GM21447 (cell line): ENCODE measurements around the gene BPIFB1.

Source experiments
- ATAC-seq: cut with Tn5 transposase; IDR thresholded peaks from one replicate; pipeline ENCODE4 v1.9.1; 2021; ENCODE audit not compliant: unreplicated experiment

The BPIFB1 gene

GRCh38 chr20:33322456-33322855, 39.4 kb downstream of the BPIFB1 start:
- ATAC-seq: no peak

- no peak for ATAC-seq
Observed at GRCh38 chr20:33323236-33323635, 40.2 kb downstream of the BPIFB1 start.

- no peak for ATAC-seq
Observed at GRCh38 chr20:33325350-33325749, 42.3 kb downstream of the BPIFB1 start.

GRCh38 chr20:33328157-33329137, 45.4 kb downstream of the BPIFB1 start:
- no peak for ATAC-seq

GRCh38 chr20:33332905-33333456, 50.0 kb downstream of the BPIFB1 start:
- ATAC-seq: no peak

- no peak for ATAC-seq
Observed at GRCh38 chr20:33333616-33334015, 50.6 kb downstream of the BPIFB1 start.

- no peak for ATAC-seq
Observed at GRCh38 chr20:33334111-33334510, 51.1 kb downstream of the BPIFB1 start.

- ATAC-seq: no peak
Observed at GRCh38 chr20:33336375-33336774, 53.4 kb downstream of the BPIFB1 start.

- no peak for ATAC-seq
Observed at GRCh38 chr20:33337119-33337518, 54.1 kb downstream of the BPIFB1 start.

GRCh38 chr20:33337531-33338165, 54.6 kb downstream of the BPIFB1 start:
- ATAC-seq: no peak

GRCh38 chr20:33338467-33339258, 55.6 kb downstream of the BPIFB1 start:
- ATAC-seq: no peak

- ATAC-seq: no peak
Observed at GRCh38 chr20:33339515-33340058, 56.6 kb downstream of the BPIFB1 start.

- no peak for ATAC-seq
Observed at GRCh38 chr20:33343521-33343920, 60.5 kb downstream of the BPIFB1 start.

GRCh38 chr20:33345342-33345741, 62.3 kb downstream of the BPIFB1 start:
- ATAC-seq: no peak

GRCh38 chr20:33348136-33348937, 65.3 kb downstream of the BPIFB1 start:
- no peak for ATAC-seq

GRCh38 chr20:33349493-33349892, 66.5 kb downstream of the BPIFB1 start:
- ATAC-seq: no peak

GRCh38 chr20:33351696-33352095, 68.7 kb downstream of the BPIFB1 start:
- no peak for ATAC-seq

- no peak for ATAC-seq
Observed at GRCh38 chr20:33352258-33353012, 69.4 kb downstream of the BPIFB1 start.

- ATAC-seq: no peak
Observed at GRCh38 chr20:33353013-33353402, 70.0 kb downstream of the BPIFB1 start.
